ENCODE measurements around the gene UGT2A2.

DNA sequence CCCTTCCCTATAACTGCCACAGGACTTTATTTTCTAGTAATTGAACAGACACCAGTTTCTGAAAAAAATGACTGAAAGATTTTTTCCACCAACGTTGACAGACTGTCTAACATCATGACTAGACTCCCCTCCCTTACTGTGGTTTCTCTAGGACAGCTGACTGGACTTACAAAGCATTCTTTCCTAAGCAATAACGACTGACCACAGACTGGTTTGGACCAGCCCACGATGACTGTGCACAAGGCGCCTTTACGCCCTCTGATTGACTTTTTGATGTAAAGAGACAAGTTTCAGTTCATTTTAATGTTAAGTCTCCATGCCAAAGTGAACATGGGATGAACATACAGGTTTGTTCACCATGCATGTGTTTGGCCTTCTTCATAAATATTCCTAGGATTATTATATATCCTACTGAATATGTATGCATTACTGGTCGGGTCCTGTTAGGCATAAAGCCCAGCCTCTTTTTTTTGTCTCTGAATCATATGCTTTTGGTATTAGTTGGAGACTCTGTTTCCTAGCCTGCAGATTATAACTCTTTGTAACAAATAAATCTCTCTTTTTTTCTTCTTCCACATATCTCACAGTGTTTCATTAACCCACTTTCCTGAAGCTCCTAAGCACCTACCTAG is 93.2 kb downstream of the UGT2A2 start:
- no peak for TF ChIP-seq ZBTB7A (IDR thresholded peaks at IDR 0.05; ENCODE audit: low read depth)
- no peak for TF ChIP-seq CREB1 (IDR thresholded peaks at IDR 0.05; ENCODE audit: low read depth)
- TF ChIP-seq, protein P1, sequence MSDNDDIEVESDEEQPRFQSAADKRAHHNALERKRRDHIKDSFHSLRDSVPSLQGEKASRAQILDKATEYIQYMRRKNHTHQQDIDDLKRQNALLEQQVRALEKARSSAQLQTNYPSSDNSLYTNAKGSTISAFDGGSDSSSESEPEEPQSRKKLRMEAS (IDR thresholded peaks at IDR 0.05) = no peak
- TF ChIP-seq EP300 (IDR thresholded peaks at IDR 0.05; ENCODE audit: borderline replicate concordance) = no peak
